Measurements from ENCODE around the gene FSD1.
"Not testable (repeated sequence)": the region's sequence is repeated elsewhere in the genome, so short reads cannot be mapped to it uniquely, and the experiment has no call there.

Gene FSD1

DNA sequence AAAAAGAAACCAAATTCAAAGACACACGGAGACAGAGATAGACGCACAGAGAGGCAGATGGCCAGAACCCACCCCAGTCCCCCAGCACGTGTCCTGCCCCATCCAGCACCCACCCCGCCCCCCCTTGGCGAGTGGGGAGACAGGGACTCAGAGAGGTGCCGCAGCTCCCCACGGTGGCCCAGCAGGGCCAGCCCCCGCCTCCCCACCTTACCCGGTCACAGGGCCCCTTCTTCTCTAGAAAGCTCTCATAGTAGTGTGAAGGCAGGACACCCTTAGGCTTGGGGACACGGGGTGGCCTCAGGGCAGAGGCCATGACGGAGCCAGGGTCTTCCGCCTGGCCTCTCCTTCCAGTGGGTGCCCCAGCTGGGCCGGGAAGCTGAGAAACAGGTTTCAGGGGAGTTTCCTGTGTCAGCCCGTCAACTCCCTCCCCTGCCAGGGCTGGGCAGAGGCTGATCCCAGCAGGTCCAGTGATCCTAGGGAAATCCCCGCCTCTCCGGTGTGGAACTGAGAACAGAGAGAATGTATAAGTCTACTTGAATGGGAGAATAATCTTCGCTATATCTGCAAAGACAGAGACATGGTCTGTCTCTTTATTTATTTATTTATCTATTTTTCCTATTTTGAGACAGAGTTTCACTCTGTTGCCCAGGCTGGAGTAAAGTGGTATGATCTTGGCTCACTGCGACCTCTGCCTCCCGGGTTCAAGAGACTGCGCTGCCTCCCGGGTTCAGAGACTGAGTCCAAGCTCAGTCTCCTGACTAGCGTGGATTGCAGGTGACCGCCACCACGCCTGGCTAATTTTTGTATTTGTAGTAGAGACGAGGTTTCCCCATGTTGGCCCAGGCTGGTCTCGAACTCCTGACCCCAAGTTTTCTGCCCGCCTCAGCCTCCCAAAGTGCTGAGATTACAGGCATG, 34.3 kb downstream of the FSD1 start, which contains the start of gene STAP2:
STAP2 (minus strand) TSS at position 387 of the 915 bp plus-strand sequence; CDS start at position 313, 74 bp downstream.
- H3K27ac ChIP-seq: peak within 1 kb of the TSS; percentile 67
- peak; percentile 37 for DNase-seq (ENCODE audit: low read depth, low spot score)

DNA sequence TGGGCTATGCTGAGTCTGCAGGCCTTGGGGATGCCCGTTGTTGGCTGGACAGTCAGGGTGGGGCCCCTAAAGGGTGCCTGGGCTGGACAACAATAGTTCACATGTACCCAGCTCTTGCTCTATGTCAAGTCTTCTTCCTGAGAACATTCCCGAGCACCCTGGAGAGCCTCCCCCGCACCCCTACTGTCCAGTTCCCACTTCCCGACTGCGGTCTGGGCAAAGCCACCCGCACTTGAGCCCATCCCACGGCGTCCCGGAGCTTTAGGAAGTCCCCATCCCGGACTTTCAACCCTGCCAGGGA, 37.9 kb downstream of the FSD1 start:
- peak overlapping the region; percentile 68 for H3K27ac ChIP-seq
- DNase-seq (ENCODE audit: low read depth, low spot score): no peak

DNA sequence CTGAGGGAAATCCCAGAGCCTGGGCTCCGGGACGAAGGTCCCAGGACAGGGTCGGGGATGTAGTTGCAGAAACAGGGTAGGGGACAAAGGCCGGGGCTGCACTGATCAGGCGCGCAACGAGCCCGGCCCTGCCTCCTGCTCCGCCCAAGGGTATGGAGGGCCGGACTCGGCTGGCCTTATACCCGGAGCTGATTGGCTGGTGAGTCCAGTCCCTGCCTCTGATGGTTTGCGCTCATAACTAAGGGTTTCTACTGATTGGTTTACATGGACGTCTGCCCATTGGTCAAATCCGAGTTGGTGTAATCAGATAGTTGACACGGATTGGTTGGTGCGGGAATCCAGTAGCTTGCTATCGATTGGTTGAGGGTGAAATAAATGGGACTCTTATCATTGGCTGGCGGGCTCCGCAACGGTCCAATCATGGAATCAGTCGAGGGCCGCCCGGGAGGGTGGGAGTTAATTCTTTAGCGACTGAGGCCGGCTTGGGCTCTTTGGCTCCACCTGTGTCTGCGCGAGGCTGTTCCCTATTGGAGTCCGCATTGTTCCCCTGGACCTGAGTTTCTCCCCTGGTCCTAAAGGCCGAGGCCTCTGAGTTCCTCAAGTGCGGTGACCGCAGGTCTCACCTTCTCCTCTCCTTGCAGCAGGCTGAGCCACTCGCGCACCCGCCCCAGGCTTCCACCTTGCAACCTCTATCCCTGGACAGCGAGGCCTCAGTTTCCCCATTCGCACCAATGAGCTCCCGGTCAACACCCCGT, 38.4 kb downstream of the FSD1 start:
- H3K27ac ChIP-seq: peak overlapping the region; percentile 68

DNA sequence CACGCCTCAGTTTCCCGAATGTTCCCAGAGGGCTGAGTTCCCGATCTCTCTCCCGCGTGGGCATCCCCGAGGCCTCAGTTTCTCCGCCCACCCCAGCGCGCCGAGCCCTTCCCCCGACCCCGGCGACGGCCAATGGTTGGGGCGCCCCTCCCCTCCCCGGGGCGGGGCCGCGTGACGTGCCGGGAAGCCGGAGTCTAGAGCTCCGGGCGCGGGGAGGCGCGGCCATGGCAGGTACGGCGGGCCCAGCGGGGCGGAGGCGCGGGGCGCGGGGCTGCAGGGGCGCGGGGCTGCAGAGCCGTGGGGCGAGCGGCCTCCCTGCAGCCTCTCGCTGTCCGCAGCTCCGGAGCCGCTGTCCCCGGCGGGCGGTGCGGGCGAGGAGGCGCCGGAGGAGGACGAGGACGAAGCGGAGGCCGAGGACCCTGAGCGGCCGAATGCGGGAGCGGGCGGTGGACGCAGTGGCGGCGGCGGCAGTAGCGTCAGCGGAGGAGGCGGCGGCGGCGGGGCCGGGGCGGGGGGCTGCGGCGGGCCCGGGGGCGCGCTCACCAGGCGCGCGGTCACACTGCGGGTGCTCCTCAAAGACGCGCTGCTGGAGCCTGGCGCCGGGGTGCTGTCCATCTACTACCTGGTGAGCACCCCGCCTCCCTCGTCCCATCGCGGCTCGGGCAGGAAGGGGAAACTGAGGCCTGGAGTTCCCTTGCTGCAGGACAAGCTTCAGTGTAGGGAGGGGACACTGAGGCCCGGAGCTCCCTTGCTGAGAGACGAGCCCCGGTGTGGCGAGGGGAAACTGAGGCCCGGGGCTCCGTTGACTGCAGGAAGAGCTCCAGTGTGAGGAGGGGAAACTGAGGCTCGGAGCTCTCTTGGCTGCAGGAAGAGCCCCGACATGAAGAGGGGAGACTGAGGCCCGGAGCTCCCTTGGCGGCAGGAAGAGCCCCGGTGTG, 39.2 kb downstream of the FSD1 start, which contains the start of gene MPND:
MPND (plus strand) TSS at position 193 of the 938 bp plus-strand sequence; CDS start at position 225, 32 bp downstream.
- DNase-seq (ENCODE audit: low read depth, low spot score): peak; percentile 16
- H3K27ac ChIP-seq: peak within 1 kb of the TSS; percentile 68

More for the DNA sequence above, 38.4 kb downstream of the FSD1 start:
- peak; percentile 100 for DNase-seq (ENCODE audit: low read depth, low spot score)

DNA sequence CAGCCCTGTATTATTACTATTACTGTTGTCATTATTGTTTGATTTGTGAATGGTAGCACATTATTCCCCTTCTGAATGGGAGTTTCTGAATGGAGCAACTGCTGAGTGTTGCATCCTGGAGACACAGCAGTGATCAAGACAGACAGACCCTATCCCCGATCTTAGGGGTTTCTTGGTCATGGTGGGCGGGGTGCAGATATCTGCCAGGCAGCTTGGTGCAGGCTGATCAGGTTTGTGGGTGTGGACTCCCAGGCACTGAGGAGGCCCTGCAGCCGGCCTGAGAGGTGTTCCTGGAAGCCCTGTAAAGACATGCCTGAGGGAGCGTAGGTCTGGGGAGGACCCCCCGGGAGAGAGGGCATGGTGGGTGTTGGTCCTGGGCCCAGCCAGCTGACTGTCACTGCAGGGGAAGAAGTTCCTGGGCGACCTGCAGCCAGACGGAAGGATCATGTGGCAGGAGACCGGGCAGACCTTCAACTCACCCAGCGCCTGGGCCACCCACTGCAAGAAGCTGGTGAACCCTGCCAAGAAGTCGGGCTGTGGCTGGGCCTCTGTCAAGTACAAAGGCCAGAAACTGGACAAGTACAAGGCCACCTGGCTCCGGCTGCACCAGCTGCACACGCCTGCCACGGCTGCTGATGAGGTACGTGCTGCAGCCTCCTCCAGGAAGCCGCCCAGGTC, 41.1 kb downstream of the FSD1 start:
- DNase-seq (ENCODE audit: low read depth, low spot score): no peak
- no peak overlapping the region for H3K27ac ChIP-seq

DNA sequence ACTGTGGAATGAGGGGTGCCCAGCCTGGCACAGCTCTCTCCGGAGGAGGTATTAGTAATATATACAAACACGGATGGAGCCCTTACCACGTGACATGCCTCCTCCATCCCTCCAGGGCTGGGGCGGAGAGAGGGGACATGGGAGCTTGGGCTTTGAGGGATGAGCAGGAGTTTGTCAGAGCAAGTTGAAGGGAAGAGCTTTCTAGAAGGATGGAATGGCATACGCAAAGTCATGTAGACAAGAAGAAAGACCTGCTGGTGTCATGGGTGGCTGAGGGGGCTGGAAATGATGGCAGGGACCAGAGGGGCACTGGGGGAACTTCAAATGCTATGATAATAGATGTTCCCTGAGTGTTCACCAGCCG, 41.6 kb downstream of the FSD1 start:
- H3K27ac ChIP-seq: no peak overlapping the region
- DNase-seq (ENCODE audit: low read depth, low spot score): no peak

DNA sequence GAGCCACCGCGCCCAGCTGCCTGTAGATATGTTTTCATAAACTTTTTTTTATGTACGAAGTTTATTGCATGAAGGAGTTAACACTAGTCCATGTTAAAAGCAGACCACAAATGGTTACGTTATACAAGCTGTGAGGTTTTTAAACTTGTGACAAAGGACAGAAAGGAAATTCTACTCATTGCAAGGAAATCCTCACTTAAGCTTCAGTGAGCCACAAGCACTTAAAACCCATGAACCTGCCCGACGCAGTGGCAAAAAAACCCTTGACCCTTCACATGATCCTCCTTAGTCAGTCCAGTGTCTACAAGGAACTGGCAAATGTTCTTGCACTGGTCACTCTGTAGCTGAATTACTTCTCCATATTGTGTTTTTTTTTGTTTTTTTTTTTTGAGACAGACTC, 43.1 kb downstream of the FSD1 start:
- DNase-seq (ENCODE audit: low read depth, low spot score): no peak
- H3K27ac ChIP-seq: no peak overlapping the region

DNA sequence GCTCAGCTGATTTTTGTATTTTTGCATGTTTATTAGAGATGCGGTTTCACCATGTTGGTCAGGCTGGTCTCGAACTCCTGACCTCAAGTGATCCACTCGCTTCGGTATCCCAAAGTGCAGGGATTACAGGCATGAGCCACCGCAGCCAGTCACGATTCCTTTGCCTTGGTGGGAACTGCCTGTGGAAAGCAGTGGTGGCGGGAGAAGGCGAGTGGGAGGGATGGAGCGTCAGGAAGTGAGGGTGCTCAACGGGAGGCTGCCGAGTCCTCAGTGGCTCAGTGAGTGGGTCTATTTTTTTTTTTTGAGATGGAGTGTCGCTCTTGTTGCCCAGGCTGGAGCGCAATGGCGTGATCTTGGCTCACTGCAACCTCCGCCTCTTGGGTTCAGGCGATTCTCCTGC, 44.8 kb downstream of the FSD1 start:
- H3K27ac ChIP-seq; DNase-seq (ENCODE audit: low read depth, low spot score): not testable (repeated sequence)

DNA sequence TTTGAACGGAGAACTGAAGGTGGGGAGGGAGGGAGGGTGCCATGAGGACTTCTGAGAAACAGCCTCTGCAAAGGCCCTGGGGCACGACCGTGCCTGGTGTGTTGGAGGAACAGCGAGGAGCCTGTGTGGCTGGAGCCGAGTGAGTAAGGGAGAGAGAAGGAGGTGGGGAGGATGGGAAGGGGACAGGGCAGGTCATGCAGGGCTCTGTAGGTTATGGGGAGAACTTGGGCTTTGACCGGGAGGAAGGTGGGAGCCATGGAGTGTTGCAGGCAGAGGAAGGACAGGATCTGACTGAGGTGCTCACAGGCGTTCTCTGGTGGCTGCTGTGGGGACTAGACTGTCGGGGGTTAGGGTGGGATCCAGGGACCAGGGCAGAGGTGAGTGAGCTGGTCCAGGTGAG, 45.7 kb downstream of the FSD1 start:
- H3K27ac ChIP-seq: no peak overlapping the region
- no peak for DNase-seq (ENCODE audit: low read depth, low spot score)

DNA sequence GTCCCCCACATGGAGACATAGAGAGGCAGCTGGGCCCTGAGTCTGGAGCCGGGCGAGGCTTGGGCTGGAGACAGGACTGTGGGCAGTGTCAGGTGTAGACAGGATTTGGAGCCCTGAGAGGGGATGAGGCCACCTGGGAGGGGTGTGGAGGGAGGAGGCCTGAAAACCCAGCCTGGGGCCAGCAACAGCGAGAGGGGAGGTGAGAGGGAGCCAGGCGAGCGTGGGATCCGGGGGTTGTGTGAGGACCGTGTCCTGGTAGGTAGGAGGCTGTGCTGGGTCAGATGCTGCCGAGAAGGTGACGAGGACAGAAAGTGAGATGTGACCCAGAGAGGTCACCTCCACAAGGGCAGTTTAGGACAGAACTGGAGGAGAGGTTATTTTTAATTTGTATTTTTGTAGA, 46.3 kb downstream of the FSD1 start:
- H3K27ac ChIP-seq: no peak overlapping the region

DNA sequence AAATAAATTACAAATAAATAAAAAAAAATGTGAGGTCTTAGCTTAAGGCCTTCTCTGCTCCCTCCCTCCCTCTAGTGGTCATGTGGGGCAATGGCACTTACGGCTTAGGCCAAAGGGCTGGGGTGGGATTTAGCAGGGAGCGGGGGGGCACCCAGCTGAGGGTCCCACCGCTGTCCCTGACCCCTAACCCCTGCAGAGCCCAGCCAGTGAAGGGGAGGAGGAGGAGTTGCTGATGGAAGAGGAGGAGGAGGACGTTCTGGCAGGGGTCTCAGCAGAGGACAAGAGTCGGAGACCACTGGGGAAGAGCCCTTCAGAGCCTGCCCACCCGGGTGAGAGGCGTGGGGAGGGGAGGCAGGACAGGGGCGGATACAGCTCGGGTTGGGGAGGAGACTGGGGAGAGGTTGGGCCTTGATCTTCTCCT, 48.3 kb downstream of the FSD1 start:
- no peak for DNase-seq (ENCODE audit: low read depth, low spot score)
- H3K27ac ChIP-seq: no peak overlapping the region

More for the DNA sequence above, 46.3 kb downstream of the FSD1 start:
- no peak for DNase-seq (ENCODE audit: low read depth, low spot score)

DNA sequence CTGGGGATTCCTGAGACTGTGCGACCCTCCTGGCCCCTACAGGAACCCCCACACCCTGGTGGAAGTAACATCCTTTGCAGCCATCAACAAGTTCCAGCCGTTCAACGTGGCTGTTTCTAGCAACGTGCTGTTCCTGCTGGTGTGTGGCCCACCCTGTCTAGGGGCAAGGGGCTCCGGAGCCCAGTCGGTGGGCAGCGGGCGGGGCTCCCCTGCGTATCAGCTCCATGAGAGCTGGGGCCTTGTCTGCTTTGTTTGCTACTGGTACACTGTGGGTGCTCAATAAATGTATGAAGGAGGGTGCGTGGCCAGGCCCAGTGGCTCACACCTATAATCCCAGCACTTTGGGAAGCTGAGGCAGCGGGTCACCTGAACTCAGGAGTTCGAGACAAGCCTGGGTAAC, 49.9 kb downstream of the FSD1 start:
- H3K27ac ChIP-seq: no peak overlapping the region
- DNase-seq (ENCODE audit: low read depth, low spot score): no peak

DNA sequence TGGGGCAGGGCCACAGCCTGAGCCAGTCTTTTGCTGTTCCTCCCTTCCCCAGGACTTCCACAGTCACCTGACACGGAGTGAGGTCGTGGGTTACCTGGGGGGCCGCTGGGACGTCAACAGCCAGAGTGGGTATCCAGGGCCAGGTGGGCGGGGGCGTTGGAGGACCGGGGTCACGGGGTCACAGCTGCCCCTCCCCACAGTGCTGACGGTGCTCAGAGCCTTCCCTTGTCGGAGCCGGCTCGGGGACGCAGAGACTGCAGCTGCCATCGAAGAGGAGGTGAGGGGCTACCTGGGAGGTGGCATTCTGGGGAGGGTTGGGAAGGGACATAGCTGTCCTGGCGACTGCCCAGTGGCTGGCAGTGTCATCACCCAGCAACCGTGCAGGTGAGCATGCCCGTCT, 50.5 kb downstream of the FSD1 start:
- H3K27ac ChIP-seq: no peak overlapping the region
- DNase-seq (ENCODE audit: low read depth, low spot score): no peak

DNA sequence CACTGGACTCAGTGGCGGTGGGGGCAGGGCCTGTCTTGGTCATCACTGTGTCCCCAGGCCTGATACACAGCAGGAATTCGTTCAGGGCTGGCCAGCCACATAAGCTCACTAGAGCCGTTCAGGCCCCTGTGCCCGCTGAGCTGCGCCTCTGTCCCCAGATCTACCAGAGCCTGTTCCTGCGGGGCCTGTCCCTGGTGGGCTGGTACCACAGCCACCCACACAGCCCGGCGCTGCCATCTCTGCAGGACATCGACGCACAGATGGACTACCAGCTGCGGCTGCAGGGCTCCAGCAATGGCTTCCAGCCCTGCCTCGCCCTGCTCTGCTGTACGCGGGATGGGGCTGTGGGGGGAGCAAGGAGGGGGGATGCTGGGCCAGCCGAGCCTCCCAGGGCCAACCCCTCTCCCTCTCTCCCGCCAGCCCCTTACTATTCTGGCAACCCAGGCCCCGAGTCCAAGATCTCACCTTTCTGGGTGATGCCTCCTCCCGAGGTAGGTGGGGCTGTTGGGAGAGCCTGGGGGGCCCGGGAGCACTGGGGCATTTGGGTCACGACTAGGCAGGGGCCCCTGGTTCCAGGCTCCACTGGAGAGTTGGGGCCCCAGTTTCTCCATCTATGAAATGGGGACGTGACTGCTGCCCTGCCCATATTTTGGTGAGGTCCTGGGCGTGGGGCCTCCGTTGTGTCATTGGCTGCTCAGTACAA, 52.8 kb downstream of the FSD1 start:
- DNase-seq (ENCODE audit: low read depth, low spot score): no peak
- H3K27ac ChIP-seq: no peak overlapping the region

DNA sequence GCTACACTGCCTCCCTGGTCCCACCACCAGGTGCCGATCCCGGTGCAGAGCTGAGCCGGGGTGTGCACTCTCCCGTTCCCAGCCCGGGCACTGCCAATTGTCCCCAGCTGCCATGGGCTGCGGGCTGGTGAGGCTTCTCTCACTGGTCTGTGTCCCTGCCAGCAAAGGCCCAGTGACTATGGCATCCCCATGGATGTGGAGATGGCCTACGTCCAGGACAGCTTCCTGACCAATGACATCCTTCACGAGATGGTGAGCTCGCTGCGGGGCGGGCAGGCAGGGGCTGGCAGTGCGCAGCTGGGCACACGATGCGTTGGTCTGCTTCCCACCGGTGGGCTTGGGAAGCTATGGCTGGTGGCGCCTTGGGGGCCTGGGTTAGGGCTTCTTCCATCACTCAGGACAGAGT, 53.5 kb downstream of the FSD1 start:
- no peak for DNase-seq (ENCODE audit: low read depth, low spot score)
- H3K27ac ChIP-seq: no peak overlapping the region

DNA sequence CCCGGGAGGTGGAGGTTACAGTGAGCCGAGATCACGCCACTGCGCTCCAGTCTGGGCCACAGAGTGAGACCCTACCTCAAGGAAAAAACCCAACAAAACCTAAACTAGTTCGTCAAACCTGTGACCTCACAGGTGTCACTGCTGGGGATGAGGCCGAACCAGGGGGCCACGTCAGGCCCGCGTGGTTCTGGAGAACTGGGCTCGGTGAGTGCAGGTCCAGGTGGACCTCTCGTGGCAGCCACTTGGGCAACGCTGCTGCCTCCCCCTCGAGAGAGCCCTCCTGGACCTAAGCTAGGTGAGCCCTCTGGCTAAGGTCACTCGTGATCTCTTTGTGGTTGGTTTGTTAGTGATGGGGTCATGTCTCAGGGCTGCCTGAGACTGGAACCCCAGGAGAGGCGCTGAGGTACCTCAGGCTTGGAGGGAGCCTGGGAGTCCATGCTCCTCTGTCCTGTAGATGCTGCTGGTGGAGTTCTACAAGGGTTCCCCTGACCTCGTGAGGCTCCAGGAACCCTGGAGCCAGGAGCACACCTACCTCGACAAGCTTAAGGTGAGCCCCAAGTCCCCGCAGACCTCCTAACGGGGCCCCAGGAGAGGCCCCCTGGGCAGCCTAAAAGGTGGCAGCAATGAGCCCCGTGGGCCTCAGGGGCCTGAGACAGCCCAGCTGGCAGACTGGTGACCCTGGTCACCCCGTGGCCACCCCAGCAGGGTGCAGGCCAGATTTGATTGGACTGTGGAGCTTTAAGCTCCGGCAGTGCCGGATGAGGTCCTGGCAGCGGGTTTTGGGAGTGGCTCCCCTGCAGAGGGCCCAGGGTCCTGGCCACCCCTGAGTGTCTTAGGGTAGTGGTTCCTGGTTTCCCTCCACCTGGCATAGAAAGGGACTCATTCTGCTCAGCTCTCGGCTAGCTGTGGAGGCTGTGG, 54.6 kb downstream of the FSD1 start:
- H3K27ac ChIP-seq: no peak overlapping the region
- DNase-seq (ENCODE audit: low read depth, low spot score): no peak

DNA sequence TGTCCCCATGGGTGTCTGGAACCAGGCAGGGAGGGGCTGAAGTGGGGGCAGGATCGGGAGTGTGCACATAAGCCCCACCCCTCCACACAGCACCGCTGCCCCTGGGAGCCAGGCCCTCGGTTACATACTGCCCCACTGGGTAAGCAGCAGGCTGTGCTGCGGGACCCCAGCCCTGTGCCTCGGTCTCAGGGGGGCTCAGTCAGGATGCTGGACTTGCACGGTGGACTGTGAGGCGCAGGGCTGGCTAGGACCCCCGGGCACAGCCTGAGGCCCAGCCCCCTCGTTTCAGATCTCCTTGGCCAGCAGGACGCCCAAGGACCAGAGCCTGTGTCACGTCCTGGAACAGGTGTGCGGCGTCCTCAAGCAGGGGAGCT, 55.2 kb downstream of the FSD1 start:
- DNase-seq (ENCODE audit: low read depth, low spot score): no peak

DNA sequence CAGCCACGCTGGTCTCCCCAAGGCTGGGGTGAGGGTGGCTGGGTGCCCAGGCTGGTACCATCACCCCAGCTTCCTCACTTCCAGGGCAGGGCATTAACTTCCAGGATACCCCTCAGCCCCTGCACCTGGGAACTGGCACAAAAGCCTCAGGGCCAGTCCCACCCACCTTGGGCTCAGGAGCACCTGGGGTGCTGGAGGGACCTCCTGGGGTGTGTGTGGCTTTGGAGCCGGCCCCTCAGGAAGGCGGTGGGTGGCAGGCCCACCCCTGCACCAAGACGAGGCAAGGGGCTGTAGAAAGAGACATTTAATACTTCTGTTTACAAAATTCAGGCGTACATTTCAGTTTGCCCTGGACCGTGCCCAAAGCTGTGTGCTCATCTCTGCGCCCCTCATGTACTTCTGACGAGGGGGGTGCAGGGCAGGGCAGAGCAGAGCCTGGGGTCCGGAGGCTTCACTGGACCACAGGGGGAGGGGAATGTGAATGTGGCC, 55.7 kb downstream of the FSD1 start:
- no peak for DNase-seq (ENCODE audit: low read depth, low spot score)
- H3K27ac ChIP-seq: no peak overlapping the region

More for the DNA sequence above, 55.2 kb downstream of the FSD1 start:
- H3K27ac ChIP-seq: no peak overlapping the region
